Heart left ventricle (tissue), 16 donors: Measurements from ENCODE around the gene ZYG11B. TPM values are rescaled to one million over a fixed set of nuclear protein-coding genes. Genes with fewer than 3 reads are reported as not detected.

ENCODE experiments used
- ATAC-seq, 4 donors: fragments of 200-7000 bp; cut with Tn5 transposase; one replicate each; pipeline ENCODE4 v1.9.1; 2020 to 2022; ENCODE audit warnings: moderate library complexity in 4 of 4, mild to moderate bottlenecking in 3 of 4, moderate number of reproducible peaks in 1 of 4
- DNase-seq, 5 donors: peaks; one replicate each; pipeline ENCODE4 v3.0.0-alpha.2; 2020
- H3K27ac ChIP-seq, 12 donors: fragments of 200-600 bp; sonication (generic) in 4 of 12; one replicate each; pipeline versions ENCODE4 v1.5.0 to v1.8.0; 2016 to 2022; ENCODE audit warnings: mild to moderate bottlenecking in 2 of 12
- H3K27me3 ChIP-seq, 9 donors: fragments of 200-600 bp; sonication (generic) in 2 of 9; one replicate each; pipeline versions ENCODE4 v1.5.1 to v1.8.0; 2016 to 2022; ENCODE audit warnings: mild to moderate bottlenecking in 3 of 9
- H3K36me3 ChIP-seq, 9 donors: fragments of 200-600 bp; sonication (generic) in 2 of 9; one replicate each; pipeline versions ENCODE4 v1.5.0 to v1.8.0; 2018 to 2022; ENCODE audit warnings: mild to moderate bottlenecking in 2 of 9
- H3K4me1 ChIP-seq, 12 donors: fragments of 200-600 bp; sonication (generic) in 4 of 12; one replicate each; pipeline versions ENCODE4 v1.5.0 to v1.8.0; 2016 to 2022; ENCODE audit warnings: mild to moderate bottlenecking in 3 of 12
- H3K4me3 ChIP-seq, 12 donors: fragments of 200-600 bp; sonication (generic) in 4 of 12; one replicate each; pipeline versions ENCODE4 v1.5.0 to v1.8.0; 2017 to 2022; ENCODE audit warnings: mild to moderate bottlenecking in 9 of 12, moderate library complexity in 4 of 12
- H3K9me3 ChIP-seq, 12 donors: fragments of 200-600 bp; sonication (generic) in 4 of 12; one replicate each; pipeline versions ENCODE4 v1.5.0 to v1.8.0; 2016 to 2022; ENCODE audit warnings: mild to moderate bottlenecking in 1 of 12
- POLR2A ChIP-seq, 2 donors: fragments of 450-650 bp; IDR thresholded peaks; one replicate each; pipeline ENCODE4 v1.6.1; 2017; ENCODE audit warnings: antibody characterized with exemption in 2 of 2, mild to moderate bottlenecking in 2 of 2, moderate library complexity in 2 of 2
- WGBS, 4 donors: extraction: QIAGEN DNeasy Blood & Tissue Kit in 2 of 4; methylation state at CpG; one replicate each; pipeline versions ENCODE4 v1.1.5 to v1.1.7; 2013 to 2018; 5-methylcytosine and 5-hydroxymethylcytosine counted together
- intact Hi-C, 10 donors: fragments of 100-400 bp; cut with DNase I; formaldehyde crosslinking; loops; one replicate each; pipeline versions ENCODE4 v1.11.1 to v1.14.2; 2022
- polyA plus RNA-seq, 2 donors: library from polyadenylated mRNA; stranded (reverse); fragments of 200-250 nt; gene quantifications; one replicate each; pipeline ENCODE4 v1.2.3, GENCODE V29; 2013
- total RNA-seq, 9 donors: library from RNA; depleted of rRNA in 2 of 9; stranded (reverse); fragments of >200 nt in 2 of 9; fragmentation: NEBNext Ultra II Directional in 3 of 9; extraction: Animal tissue kit (Norgen Biotek cat#: 25700) in 3 of 9; gene quantifications; one replicate each; pipeline versions ENCODE4 v1.1.0 to v1.2.4, GENCODE V29; 2016 to 2023
- TF ChIP-seq, protein P1 (sequence below), 12 donors: fragments of 200-600 bp; sonication (generic) in 4 of 12; IDR thresholded peaks; one replicate each; pipeline versions ENCODE4 v1.5.0 to v1.8.0; 2018 to 2022; ENCODE audit warnings: antibody characterized with exemption in 12 of 12, mild to moderate bottlenecking in 5 of 12
- donor health status: ischemic (EF 13 %, LVEDD 7.1; RV severe dilation, severe dysfunction).
- donor health status: healthy with polysubstance abuse.
- donor health status: DM: no; HTN: yes; CAD: no.
- donor health status: DM: no; HTN: no; CAD: no.
- donor health status: ischemic (EF 25% LVEDD 6.9; RV normal size, moderate dysfunction).
- donor health status: ischemic (EF 25% LVEDD 5.7; RV mildly dilated, moderate dysfunction).
- donor health status: healthy.
- donor health status: DM: yes; HTN: yes; CAD: no.
- donor health status: ischemic (EF 35%, LVEDD 5.7; RV mildly dilated, moderate dysfunction).
- donor health status: nonischemic (EF 11% LVEDD 7.7; RV severe dilation, severe dysfunction).
- donor health status: DM: yes; HTN: yes; CAD: no.
- donor health status: PGD.
- donor health status: ischemic (EF 29% LVEDD 5.4; RV normal size, mild dysfunction).
- donor health status: nonischemic (EF 23%, LVEDD 6.1; RV moderate dilation, normal function).

The ZYG11B gene
- total and polyA plus RNA-seq, 11 donors: 16.6 to 85.4 (median 62.6) TPM

- H3K4me3 ChIP-seq: no peak overlapping the region
- no peak overlapping the region for H3K27ac ChIP-seq
- DNase-seq (no peak), ATAC-seq (no peak)
- H3K9me3 ChIP-seq: no peaks in the 10 kb centered on the region
- TF ChIP-seq, protein P1, sequence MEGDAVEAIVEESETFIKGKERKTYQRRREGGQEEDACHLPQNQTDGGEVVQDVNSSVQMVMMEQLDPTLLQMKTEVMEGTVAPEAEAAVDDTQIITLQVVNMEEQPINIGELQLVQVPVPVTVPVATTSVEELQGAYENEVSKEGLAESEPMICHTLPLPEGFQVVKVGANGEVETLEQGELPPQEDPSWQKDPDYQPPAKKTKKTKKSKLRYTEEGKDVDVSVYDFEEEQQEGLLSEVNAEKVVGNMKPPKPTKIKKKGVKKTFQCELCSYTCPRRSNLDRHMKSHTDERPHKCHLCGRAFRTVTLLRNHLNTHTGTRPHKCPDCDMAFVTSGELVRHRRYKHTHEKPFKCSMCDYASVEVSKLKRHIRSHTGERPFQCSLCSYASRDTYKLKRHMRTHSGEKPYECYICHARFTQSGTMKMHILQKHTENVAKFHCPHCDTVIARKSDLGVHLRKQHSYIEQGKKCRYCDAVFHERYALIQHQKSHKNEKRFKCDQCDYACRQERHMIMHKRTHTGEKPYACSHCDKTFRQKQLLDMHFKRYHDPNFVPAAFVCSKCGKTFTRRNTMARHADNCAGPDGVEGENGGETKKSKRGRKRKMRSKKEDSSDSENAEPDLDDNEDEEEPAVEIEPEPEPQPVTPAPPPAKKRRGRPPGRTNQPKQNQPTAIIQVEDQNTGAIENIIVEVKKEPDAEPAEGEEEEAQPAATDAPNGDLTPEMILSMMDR (IDR thresholded peaks at IDR 0.05): no peak
- no peak for TF ChIP-seq POLR2A (IDR thresholded peaks at IDR 0.05)
- WGBS, 4 donors: 64 to 78% (median 73%) methylated on average over 2 of the region's 2 CpGs
- H3K4me1 ChIP-seq: no peaks in the 10 kb centered on the region
- intact Hi-C loops: no loop called here
- H3K36me3 ChIP-seq: no peaks in the 10 kb centered on the region
- no peaks in the 10 kb centered on the region for H3K27me3 ChIP-seq
These were observed 126.6 kb downstream of the ZYG11B start for GRCh38 chr1:52852854-52853253.

- Histone ChIP-seq H3K27ac (no peak overlapping the region), H3K4me3 (no peak overlapping the region), H3K27me3 (no peaks in the 10 kb centered on the region), H3K36me3 (no peaks in the 10 kb centered on the region), H3K9me3 (no peaks in the 10 kb centered on the region), H3K4me1 (no peaks in the 10 kb centered on the region)
- WGBS, 4 donors: 91 to 96% (median 94%) methylated on average over 4 of the region's 4 CpGs
- TF ChIP-seq POLR2A (IDR thresholded peaks at IDR 0.05): no peak
- TF ChIP-seq, protein P1 (IDR thresholded peaks at IDR 0.05): no peak
- ATAC-seq: no peak
- intact Hi-C loops: no loop called here
- DNase-seq: no peak
These were observed 129.3 kb downstream of the ZYG11B start for GRCh38 chr1:52855584-52855983.

DNA sequence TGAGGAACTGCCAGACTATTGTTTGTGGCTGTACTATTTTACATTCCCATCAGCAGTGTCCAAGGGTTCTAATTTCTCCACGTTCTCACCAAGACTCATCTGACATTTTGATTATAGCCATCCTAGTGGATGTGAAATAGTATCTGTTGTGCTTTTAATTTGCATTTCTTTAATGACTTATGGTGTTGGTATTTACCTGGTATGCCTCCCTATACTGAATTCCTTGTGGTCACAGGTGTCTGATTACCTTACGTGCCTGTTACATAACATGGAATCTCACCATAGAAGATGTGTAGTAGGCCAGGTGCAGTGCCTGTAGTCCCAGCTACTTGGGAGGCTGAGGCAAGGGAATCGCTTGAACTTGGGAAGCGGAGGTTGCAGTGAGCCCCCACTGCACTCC, 129.8 kb downstream of the ZYG11B start:
- H3K4me1 ChIP-seq: no peaks in the 10 kb centered on the region
- TF ChIP-seq POLR2A (IDR thresholded peaks at IDR 0.05): no peak
- TF ChIP-seq, protein P1 (IDR thresholded peaks at IDR 0.05): no peak
- no peaks in the 10 kb centered on the region for H3K36me3 ChIP-seq
- intact Hi-C loops: no loop called here
- no peaks in the 10 kb centered on the region for H3K27me3 ChIP-seq
- H3K9me3 ChIP-seq: no peaks in the 10 kb centered on the region
- no peak overlapping the region for H3K4me3 ChIP-seq
- ATAC-seq: no peak
- no peak for DNase-seq
- H3K27ac ChIP-seq: no peak overlapping the region
- WGBS, 4 donors: 85 to 93% (median 91%) methylated on average over 4 of the region's 4 CpGs

DNA sequence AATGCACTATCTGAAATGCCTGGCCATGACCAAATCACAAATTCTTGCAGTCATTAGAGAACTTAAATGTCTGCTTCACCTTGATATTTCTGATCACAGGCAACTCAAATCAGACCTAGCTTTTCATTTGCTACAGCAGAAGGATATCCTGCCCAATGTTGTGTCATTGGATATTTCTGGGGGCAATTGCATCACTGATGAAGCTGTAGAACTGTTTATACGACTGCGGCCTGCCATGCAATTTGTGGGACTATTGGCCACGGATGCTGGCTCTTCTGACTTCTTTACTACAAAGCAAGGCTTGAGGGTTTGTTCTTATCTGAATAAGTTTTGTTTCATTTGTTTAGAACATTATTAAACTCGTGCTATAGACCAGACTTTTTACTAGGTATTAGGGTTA, 131.2 kb downstream of the ZYG11B start:
- intact Hi-C loops: no loop called here
- Histone ChIP-seq H3K36me3 (no peaks in the 10 kb centered on the region), H3K27ac (no peak overlapping the region), H3K4me3 (no peak overlapping the region), H3K9me3 (no peaks in the 10 kb centered on the region), H3K27me3 (no peaks in the 10 kb centered on the region), H3K4me1 (no peaks in the 10 kb centered on the region)
- TF ChIP-seq POLR2A (IDR thresholded peaks at IDR 0.05): no peak
- TF ChIP-seq, protein P1 (IDR thresholded peaks at IDR 0.05): no peak
- ATAC-seq (no peak), DNase-seq (no peak)
- 83 to 88% (median 84%) methylated on average over 4 of the region's 4 CpGs for WGBS, 4 donors
